ENCODE data around the gene TYMS.

DNA sequence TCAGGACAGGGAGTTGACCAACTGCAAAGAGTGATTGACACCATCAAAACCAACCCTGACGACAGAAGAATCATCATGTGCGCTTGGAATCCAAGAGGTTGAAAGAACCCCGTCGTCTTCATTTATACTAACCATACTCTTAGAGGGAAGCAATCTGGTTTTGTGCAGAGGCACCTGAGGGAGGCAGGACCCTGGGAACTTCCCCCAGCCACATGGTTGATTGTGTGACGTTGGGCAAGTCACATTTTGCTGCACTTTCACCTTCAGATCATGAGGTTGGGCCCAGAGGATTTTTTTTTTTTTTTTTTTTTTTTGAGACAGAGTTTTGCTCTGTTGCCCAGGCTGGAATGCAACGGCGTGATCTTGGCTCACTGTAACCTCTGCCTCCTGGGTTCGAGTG, 11.6 kb downstream of the TYMS start:
- TF ChIP-seq ZNF76 (CRISPR knock-in tag; IDR thresholded peaks at IDR 0.05; ENCODE audit: borderline replicate concordance), result no peak
- TF ChIP-seq BRD4 (IDR thresholded peaks at IDR 0.05), result no peak
